Activated gamma-delta T cell treated with anti-CD3 and anti-CD28 coated beads, Interleukin-2, amount 50 U/mL, for 16 hours (primary cell): ENCODE measurements around the gene LSR.

Source experiments
- DNase-seq: peaks from one replicate; pipeline ENCODE4 v3.0.0-alpha.2; 2020; ENCODE audit warnings: low read depth

LSR gene

GRCh38 chr19:35302446-35302845 is 53.6 kb downstream of the LSR start:
- no peak for DNase-seq

GRCh38 chr19:35303357-35303915 is 54.6 kb downstream of the LSR start:
- DNase-seq, result no peak

DNA sequence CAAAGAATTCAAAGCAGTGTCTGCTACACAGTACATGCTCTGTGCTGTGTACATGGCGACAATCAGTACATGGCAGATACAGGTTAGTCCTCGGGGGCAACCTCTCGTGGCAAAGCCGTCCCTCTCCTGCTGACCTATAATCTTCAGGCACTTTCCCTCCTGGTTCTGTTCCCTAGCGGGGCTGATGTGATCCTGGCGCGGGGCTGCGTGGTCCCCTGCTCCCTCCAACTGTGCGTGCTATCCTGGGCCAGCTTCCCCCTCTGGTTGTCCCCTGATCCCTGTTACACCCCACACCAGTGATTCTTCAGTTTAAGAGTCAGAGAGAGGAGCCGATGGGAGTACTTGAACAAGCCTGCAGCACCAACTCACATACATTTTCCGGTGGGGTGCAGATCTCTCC is 55.2 kb downstream of the LSR start:
- no peak for DNase-seq

DNA sequence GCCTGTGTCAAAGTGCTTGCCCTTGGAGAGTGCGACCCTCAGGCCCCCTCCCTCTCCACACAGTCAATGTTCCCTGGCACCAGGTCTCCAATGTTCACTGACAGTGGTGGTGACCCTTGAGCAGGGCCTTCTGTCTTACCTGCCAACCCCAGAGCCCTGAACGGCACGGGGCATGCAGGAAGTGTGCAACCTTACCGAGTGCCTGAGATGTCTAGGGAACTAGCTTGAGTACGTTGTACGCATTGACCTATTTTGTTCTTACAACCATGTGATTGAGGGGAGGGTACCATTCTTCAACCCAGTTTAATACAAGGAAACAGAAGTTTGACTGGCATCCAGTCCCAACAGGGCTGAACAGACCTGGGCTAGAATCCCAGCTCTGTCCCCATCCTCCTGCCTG is 56.4 kb downstream of the LSR start:
- no peak for DNase-seq

DNA sequence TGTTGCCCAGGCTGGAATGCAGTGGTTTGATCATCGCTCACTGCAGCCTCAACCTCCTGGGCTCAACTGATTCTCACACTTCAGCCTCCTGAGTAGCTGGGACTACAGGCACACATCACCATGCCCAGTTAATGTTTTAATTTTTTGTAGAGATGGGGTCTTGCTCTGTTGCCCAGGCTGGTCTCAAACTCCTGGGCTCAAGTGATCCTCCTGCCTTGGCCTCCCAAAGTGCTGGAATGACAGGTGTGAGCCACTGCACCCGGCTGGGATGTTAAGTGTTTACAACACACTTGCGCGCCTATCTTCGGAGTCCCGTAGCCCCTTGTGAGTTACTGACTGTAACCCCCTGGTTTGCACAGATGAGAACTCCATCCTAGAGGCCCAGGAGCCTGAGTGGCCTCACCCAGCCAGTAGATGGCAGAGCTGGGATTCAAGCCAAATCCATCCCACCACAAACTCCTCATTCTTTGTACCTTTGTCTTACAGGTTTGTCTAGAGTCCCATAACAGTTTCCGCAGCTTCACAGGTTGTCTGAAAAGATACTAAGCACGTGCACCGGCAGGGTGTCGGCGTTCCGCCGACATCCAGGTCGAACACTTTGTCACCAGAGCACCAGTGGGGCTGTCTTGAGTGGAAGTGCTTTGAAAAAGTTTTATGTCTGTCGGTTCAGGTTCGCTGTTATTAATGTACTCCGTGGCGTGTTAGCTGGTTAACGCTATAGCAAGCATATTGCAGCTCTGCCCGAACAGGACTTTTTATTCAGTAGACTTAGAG is 57.9 kb downstream of the LSR start:
- DNase-seq, result no peak

DNA sequence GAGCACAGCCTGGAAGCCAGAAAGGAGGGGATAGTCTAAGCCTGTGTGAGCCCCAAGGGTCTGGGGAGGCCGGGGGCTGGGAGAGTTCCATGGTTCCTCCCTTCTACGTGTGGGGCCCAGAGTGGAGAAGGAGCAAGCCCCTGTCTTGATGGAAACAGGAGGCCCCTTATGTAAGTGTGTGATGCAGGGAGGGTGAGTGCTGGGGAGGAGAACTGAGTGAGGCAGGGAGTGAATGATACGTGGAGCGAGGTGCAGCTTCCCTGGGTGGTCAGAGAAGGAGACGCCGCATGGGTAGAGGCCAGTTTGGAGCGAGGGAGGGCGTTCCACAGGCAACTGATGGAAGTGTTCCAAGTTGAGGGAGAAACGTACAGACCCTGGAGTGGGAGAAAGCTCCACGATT is 59.1 kb downstream of the LSR start:
- no peak for DNase-seq

GRCh38 chr19:35308910-35309309 is 60.1 kb downstream of the LSR start:
- DNase-seq, result no peak

- no peak for DNase-seq
These were observed 60.9 kb downstream of the LSR start for GRCh38 chr19:35309481-35310279.

GRCh38 chr19:35310331-35310730 is 61.5 kb downstream of the LSR start:
- no peak for DNase-seq

- DNase-seq, result no peak
These were observed 62.1 kb downstream of the LSR start for GRCh38 chr19:35310811-35311465.

DNA sequence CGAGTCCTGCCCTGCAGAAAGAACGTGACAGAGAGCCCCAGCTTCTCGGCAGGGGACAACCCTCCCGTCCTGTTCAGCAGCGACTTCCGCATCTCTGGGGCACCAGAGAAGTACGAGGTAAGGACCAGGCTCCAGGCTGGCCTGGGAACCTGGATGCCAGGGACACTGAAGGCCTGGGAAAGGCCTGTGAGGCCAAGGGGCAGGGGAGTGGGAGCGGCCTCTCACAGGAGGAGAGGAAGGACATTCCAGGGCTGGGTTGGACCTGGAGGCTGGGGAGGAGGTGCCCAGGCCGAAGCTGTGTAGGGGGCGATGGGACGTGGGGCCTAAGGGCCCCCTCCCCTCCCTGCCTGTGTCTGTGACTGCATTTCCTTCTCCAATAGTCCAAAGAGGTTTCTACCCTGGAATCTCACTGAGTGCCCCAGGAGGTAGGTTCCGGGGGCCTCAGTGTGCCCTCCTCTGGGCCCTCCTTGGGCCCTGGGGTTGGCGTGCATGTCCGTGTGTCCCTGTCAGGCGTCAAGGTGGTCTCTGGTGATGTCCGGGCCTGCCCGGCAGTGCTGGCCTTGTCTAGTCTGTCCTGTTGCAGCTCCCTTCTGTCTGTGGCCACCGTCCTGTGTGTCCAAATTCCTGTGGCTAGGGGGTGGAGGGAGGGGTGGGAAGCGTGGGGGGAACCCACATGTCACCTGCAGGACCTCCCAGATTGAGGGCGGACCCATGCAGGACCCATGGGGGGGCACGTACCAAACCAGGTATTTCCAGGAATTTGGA is 63.3 kb downstream of the LSR start:
- DNase-seq, result no peak

- DNase-seq, result no peak
These were observed 64.8 kb downstream of the LSR start for GRCh38 chr19:35313587-35313986.

- DNase-seq, result no peak
These were observed 65.2 kb downstream of the LSR start for GRCh38 chr19:35314031-35314430.

- DNase-seq, result no peak
These were observed 66.2 kb downstream of the LSR start for GRCh38 chr19:35314858-35315470.

DNA sequence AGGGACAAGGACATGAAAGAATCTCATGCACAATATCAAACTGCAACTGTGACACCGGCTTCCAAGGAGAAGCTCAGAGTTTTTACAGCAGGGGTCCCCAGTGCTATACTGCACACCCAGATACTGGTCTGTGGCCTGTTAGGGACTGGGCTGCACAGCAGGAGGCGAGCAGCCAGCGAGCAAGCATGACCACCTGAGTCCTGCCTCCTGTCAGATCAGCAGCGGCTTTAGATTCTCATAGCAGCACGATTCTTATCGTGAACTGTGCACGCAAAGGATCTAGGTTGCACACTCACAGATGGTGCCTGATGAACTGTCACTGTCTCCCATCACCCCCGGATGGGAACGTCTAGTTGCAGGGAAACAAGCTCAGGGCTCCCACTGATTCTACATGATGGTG is 67.1 kb downstream of the LSR start:
- DNase-seq, result no peak

DNA sequence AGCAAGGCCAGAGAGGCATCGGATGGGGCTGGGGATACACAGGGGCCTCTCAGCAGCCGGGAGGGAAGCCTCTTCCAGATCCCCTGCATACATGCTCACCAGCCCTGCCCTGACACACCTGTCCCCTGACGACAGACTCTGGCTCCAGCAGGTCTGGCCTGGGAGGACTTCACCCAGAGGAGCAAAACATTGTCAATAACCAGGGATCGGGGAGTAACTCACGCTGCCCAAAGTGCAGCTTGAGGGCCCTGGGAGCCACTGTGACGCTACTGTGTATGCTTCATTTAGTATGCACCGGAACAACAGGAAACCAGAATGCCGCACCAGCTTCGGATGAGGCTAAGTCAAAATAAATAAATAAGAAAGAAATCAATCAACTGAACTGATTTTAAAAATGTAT is 67.8 kb downstream of the LSR start:
- DNase-seq, result no peak
